K562 (cell line): Measurements from ENCODE around the gene RUNX3. TPM values are rescaled to one million over a fixed set of nuclear protein-coding genes. Genes with fewer than 3 reads are reported as not detected.

Experiments
- DMBX1 ChIP-seq: fragments of 250-450 bp; sonication (Bioruptor Pico); IDR thresholded peaks from 2 replicates; pipeline ENCODE4 v1.8.0; 2022; ENCODE audit warnings: inconsistent platforms, mild to moderate bottlenecking, moderate library complexity, borderline replicate concordance
- EZH2 ChIP-seq: IDR thresholded peaks from 2 replicates; pipeline ENCODE4 v1.6.1; 2012; ENCODE audit warnings: low read depth, mild to moderate bottlenecking, inconsistent platforms, low read length, borderline replicate concordance
- HNRNPH1 ChIP-seq: fragments of 200-400 bp; formaldehyde crosslinking; optimal IDR thresholded peaks from 2 replicates; pipeline ENCODE3; 2017; ENCODE audit warnings: low read depth, mild to moderate bottlenecking, low read length, moderate library complexity
- RBM34 ChIP-seq: fragments of 200-400 bp; formaldehyde crosslinking; IDR thresholded peaks from 2 replicates; pipeline ENCODE4 v1.6.1; 2018; ENCODE audit warnings: low read length, borderline replicate concordance; ENCODE audit not compliant: insufficient read depth
- RREB1 ChIP-seq: fragments of 250-450 bp; sonication (Bioruptor Pico); IDR thresholded peaks from 2 replicates; pipeline ENCODE4 v1.4.0; 2020
- ZBTB34 ChIP-seq: fragments of 250-450 bp; sonication (Bioruptor Pico); IDR thresholded peaks from 2 replicates; pipeline ENCODE4 v1.8.0; 2021; ENCODE audit warnings: mild to moderate bottlenecking, moderate library complexity
- ZNF134 ChIP-seq: fragments of 250-450 bp; sonication (Bioruptor Pico); conservative IDR thresholded peaks from 2 replicates; pipeline ENCODE4 v1.4.0; 2020
- ZNF57 ChIP-seq: fragments of 450-650 bp; formaldehyde crosslinking; IDR thresholded peaks from 2 replicates; pipeline ENCODE4 v1.4.0; 2020; ENCODE audit warnings: mild to moderate bottlenecking, moderate library complexity
- polyA plus RNA-seq, 8 experiments: library from polyadenylated mRNA; depleted of rRNA in 4 of 8; stranded (reverse) in 5 of 8; unstranded in 3 of 8; fragments of >200 nt; fragmentation: Nextera tagmentation in 2 of 8; fragmentation: Illumina TruSeq in 1 of 8; extraction: Ambion mirVana in 2 of 8; extraction: Trizol in 1 of 8; gene quantifications; 2 replicates each; pipeline versions ENCODE4 v1.2.1 to v1.2.3, GENCODE V29; 2011 to 2014; ENCODE audit warnings: inconsistent platforms in 1 of 8, missing spikeins in 1 of 8
- total RNA-seq, 7 experiments: library from RNA; depleted of rRNA in 6 of 7; stranded (reverse); fragments of >200 nt in 6 of 7; fragmentation: Illumina TruSeq in 2 of 7; extraction: Trizol in 2 of 7; gene quantifications; 2 replicates each; pipeline versions ENCODE4 v1.2.1 to v1.2.3, GENCODE V29; 2011 to 2021; ENCODE audit warnings: low replicate concordance in 1 of 7
- TF ChIP-seq, protein P1 (sequence below): IDR thresholded peaks from 2 replicates; pipeline ENCODE4 v1.6.1; 2011; ENCODE audit warnings: borderline replicate concordance, low read depth, mild to moderate bottlenecking, moderate library complexity, low read length; ENCODE audit not compliant: insufficient read depth, poor library complexity, severe bottlenecking

The RUNX3 gene
- total and polyA plus RNA-seq, 9 of the 15 experiments (the other 6 are each of a cell fraction or from before 2014, with no cell fraction given), result 0.01 to 0.64 (median 0.09) TPM

DNA sequence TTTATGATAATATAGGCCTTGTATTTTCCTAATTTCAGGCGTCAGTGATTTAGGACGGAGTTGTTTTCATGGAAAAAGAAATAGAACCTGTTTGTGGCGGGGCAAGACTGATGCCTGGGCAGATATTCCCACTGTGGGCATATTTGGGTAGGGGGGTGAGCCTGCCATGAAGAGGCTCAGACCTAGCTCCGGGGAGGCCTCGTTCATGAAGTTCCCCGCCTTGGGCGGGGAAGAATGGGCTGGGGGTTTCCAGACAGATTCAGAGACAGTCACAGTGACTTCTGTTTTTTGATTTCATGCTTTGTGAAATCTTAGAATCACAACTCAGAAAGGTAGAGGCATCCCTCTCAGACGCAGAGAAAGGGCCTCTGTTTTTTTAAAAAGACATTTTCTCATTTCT, 36.1 kb downstream of the RUNX3 start (continued):
- TF ChIP-seq, protein P1, sequence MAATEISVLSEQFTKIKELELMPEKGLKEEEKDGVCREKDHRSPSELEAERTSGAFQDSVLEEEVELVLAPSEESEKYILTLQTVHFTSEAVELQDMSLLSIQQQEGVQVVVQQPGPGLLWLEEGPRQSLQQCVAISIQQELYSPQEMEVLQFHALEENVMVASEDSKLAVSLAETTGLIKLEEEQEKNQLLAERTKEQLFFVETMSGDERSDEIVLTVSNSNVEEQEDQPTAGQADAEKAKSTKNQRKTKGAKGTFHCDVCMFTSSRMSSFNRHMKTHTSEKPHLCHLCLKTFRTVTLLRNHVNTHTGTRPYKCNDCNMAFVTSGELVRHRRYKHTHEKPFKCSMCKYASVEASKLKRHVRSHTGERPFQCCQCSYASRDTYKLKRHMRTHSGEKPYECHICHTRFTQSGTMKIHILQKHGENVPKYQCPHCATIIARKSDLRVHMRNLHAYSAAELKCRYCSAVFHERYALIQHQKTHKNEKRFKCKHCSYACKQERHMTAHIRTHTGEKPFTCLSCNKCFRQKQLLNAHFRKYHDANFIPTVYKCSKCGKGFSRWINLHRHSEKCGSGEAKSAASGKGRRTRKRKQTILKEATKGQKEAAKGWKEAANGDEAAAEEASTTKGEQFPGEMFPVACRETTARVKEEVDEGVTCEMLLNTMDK, result no peak
- no peak for TF ChIP-seq ZBTB34
- TF ChIP-seq RBM34, result no peak
- TF ChIP-seq EZH2, result no peak
- TF ChIP-seq HNRNPH1, result no peak
- no peak for TF ChIP-seq DMBX1 (CRISPR knock-in tag)
- TF ChIP-seq RREB1 (CRISPR knock-in tag), result no peak
- TF ChIP-seq ZNF57 (CRISPR knock-in tag), result no peak
- no peak for TF ChIP-seq ZNF134 (CRISPR knock-in tag)
